CD14-positive monocyte (primary cell): ENCODE measurements around the gene C1orf74. TPM values are rescaled to one million over a fixed set of nuclear protein-coding genes. Genes with fewer than 3 reads are reported as not detected.

Experiments used
- DNase-seq, 3 donors: peaks; one replicate each; pipeline ENCODE4 v3.0.0-alpha.2; 2011 to 2022
- H2AFZ ChIP-seq: 2 replicates; pipeline ENCODE4 v1.6.0; 2012; ENCODE audit warnings: mild to moderate bottlenecking, low read depth, low read length, inconsistent platforms; ENCODE audit not compliant: insufficient read depth, poor library complexity, severe bottlenecking
- H3K27ac ChIP-seq, 2 donors: 1 replicate in 1 of 2; 2 replicates in 1 of 2; pipeline ENCODE4 v1.5.1; 2012 to 2013; ENCODE audit warnings: low read length in 2 of 2, control low read depth in 1 of 2, inconsistent platforms in 1 of 2, low read depth in 1 of 2, mild to moderate bottlenecking in 1 of 2
- H3K27me3 ChIP-seq, 2 donors: one replicate each; pipeline versions ENCODE4 v1.6.0 to v1.6.1; 2011 to 2013; ENCODE audit warnings: low read length in 2 of 2; ENCODE audit not compliant: control insufficient read depth in 2 of 2, insufficient read depth in 2 of 2
- H3K36me3 ChIP-seq, 2 donors: replicated peaks in 1 of 2; 1 replicate in 1 of 2; 2 replicates in 1 of 2; pipeline versions ENCODE4 v1.5.1 to v1.6.1; 2012 to 2013; ENCODE audit warnings: low read length in 2 of 2, control low read depth in 1 of 2, inconsistent platforms in 1 of 2, mild to moderate bottlenecking in 1 of 2; ENCODE audit not compliant: insufficient read depth in 2 of 2, control insufficient read depth in 1 of 2
- H3K4me1 ChIP-seq, 2 donors: 1 replicate in 1 of 2; 2 replicates in 1 of 2; pipeline versions ENCODE4 v1.5.1 to v1.6.1; 2012 to 2013; ENCODE audit warnings: low read length in 2 of 2, control low read depth in 1 of 2, inconsistent platforms in 1 of 2, mild to moderate bottlenecking in 1 of 2, moderate library complexity in 1 of 2; ENCODE audit not compliant: insufficient read depth in 2 of 2, control insufficient read depth in 1 of 2
- H3K4me2 ChIP-seq: replicated peaks from 2 replicates; pipeline ENCODE3; 2012; ENCODE audit warnings: low read length, moderate library complexity, mild to moderate bottlenecking; ENCODE audit not compliant: poor library complexity, severe bottlenecking; ENCODE audit errors: extremely low read depth
- H3K4me3 ChIP-seq, 3 experiments: fragments of 200-600 bp in 1 of 3; sonication (generic) in 1 of 3; replicated peaks in 1 of 3; 1 replicate in 2 of 3; 2 replicates in 1 of 3; pipeline ENCODE4 v1.5.1; 2011 to 2013; ENCODE audit warnings: low read length in 3 of 3, mild to moderate bottlenecking in 3 of 3, control low read depth in 2 of 3, low read depth in 2 of 3, inconsistent platforms in 1 of 3, moderate library complexity in 1 of 3
- H3K79me2 ChIP-seq: 2 replicates; pipeline ENCODE4 v1.6.0; 2012; ENCODE audit warnings: mild to moderate bottlenecking, control low read depth, inconsistent platforms, low read length, moderate library complexity; ENCODE audit not compliant: insufficient read depth
- H3K9ac ChIP-seq: 2 replicates; pipeline ENCODE4 v1.6.0; 2017; ENCODE audit warnings: low read length, mild to moderate bottlenecking; ENCODE audit not compliant: insufficient read depth, poor library complexity, severe bottlenecking
- H3K9me3 ChIP-seq, 2 donors: replicated peaks in 1 of 2; 1 replicate in 1 of 2; 2 replicates in 1 of 2; pipeline versions ENCODE4 v1.5.1 to v1.6.1; 2012 to 2013; ENCODE audit warnings: low read length in 2 of 2, control low read depth in 1 of 2; ENCODE audit not compliant: control insufficient read depth in 1 of 2, insufficient read depth in 1 of 2
- H4K20me1 ChIP-seq: 2 replicates; pipeline ENCODE4 v1.6.0; 2012; ENCODE audit warnings: mild to moderate bottlenecking, low read length, control low read depth, moderate library complexity; ENCODE audit not compliant: insufficient read depth
- H3K27ac Mint-ChIP-seq, 7 donors: one replicate each; pipeline ENCODE4 v1.8.0; 2020; ENCODE audit warnings: mild to moderate bottlenecking in 7 of 7, mixed read lengths in 7 of 7, moderate library complexity in 6 of 7, inconsistent platforms in 2 of 7
- H3K27me3 Mint-ChIP-seq, 3 donors: one replicate each; pipeline ENCODE4 v1.8.0; 2021 to 2022; ENCODE audit warnings: low read depth in 3 of 3, mild to moderate bottlenecking in 3 of 3, mixed read lengths in 3 of 3, moderate library complexity in 3 of 3, inconsistent platforms in 1 of 3
- H3K36me3 Mint-ChIP-seq, 2 donors: one replicate each; pipeline ENCODE4 v1.8.0; 2020; ENCODE audit warnings: mixed read lengths in 2 of 2, inconsistent platforms in 1 of 2, mild to moderate bottlenecking in 1 of 2
- H3K4me1 Mint-ChIP-seq: one replicate; pipeline ENCODE4 v1.8.0; 2020; ENCODE audit warnings: mild to moderate bottlenecking, mixed read lengths
- H3K4me3 Mint-ChIP-seq, 2 donors: one replicate each; pipeline ENCODE4 v1.8.0; 2020; ENCODE audit warnings: mild to moderate bottlenecking in 2 of 2, mixed read lengths in 2 of 2, moderate library complexity in 1 of 2
- H3K9me3 Mint-ChIP-seq, 7 donors: one replicate each; pipeline ENCODE4 v1.8.0; 2020 to 2022; ENCODE audit warnings: mixed read lengths in 7 of 7, mild to moderate bottlenecking in 6 of 7, moderate library complexity in 6 of 7, inconsistent platforms in 2 of 7
- whole genome bisulfite sequencing: methylation state at CpG from one replicate; pipeline ENCODE4 v1.1.5; 2013; ENCODE audit warnings: missing lambda C conversion rate; ENCODE audit not compliant: insufficient coverage; 5-methylcytosine and 5-hydroxymethylcytosine counted together
- intact Hi-C, 2 donors: fragments of 100-400 bp; cut with micrococcal nuclease; formaldehyde crosslinking; loops; one replicate each; pipeline versions ENCODE4 v1.15.0 to v1.15.1; 2023
- polyA plus RNA-seq, 3 donors: library from polyadenylated mRNA; depleted of rRNA in 1 of 3; unstranded in 2 of 3; stranded (reverse) in 1 of 3; fragments of 300-500 nt in 2 of 3; fragments of >200 nt in 1 of 3; fragmentation: Illumina TruSeq in 2 of 3; gene quantifications; 1 replicate in 2 of 3; 2 replicates in 1 of 3; pipeline ENCODE4 v1.2.3, GENCODE V29; 2012 to 2021
- TF ChIP-seq, protein P1 (sequence below): fragments of 200-600 bp; IDR thresholded peaks from one replicate; pipeline ENCODE4 v1.8.0; 2022; ENCODE audit warnings: antibody characterized with exemption, mild to moderate bottlenecking

C1orf74 gene
- polyA plus RNA-seq, 3 donors = 0.07 to 0.47 (median 0.19) TPM

DNA sequence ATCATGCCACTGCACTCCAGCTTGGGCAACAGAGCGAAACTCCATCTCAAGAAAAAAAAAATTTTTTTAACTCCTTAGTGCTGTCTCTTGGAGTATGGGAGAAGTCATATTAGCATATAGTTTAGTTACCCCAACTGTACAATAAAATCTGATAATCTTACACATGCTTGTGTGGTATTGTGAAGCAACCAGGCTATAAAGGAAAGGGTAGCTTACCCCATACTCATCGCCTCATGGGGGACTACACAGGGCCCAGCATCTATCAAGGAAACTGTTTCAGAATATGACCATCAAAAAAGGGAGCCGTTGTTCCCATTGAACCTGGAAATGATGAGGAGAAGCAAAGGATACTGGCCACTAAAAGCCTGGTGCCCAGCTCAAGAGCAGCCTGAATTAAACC is 31.5 kb downstream of the C1orf74 start:
- intact Hi-C loops = loop anchor here in 1 of 2 donors (2.0 kb wide), 1 partner anchor 16 kb away; no protein-coding TSS in a partner anchor
- peaks cover under 1 to 3% of the 10 kb centered on the region in 2 donors for H3K36me3 Mint-ChIP-seq
- peaks cover 81 to 85% of the 10 kb centered on the region in 2 donors for H3K4me1 ChIP-seq

DNA sequence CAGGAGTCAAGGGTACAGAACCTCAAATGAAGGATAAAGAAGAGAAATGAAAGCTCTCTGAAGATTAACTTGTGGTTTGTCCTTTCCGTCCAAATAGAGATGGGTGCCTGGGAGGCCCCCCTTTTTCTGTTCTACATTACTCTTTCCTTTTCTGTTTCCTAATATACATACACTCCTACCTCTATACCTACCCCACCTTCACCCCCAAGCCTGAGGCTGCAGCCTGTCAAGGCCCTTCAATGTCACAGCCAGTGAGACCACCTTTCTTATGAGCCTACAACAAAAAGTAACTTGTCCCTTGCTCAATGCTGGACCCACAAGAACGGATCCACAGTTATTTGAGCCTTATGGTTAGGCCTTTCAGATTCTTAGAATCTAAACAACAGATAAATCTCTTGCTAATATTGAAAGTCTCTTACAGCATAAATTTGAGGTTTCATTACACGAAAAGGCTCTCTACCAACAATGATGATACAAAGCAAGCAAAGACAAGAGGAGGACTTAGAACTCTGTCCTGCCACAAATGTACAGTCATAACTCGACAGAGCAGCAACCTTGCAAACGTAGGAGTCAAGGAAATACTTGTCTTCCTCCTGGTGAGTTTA is 32.6 kb downstream of the C1orf74 start:
- peaks cover 0 to 3% of the 10 kb centered on the region in 2 donors for H3K36me3 Mint-ChIP-seq
- H3K27ac ChIP-seq = peak overlapping the region; percentile 18 to 65
- H3K4me3 ChIP-seq = no peak overlapping the region
- no peak for DNase-seq
- WGBS = 10% methylated on average over 2 of the region's 5 CpGs
- no peaks in the 10 kb centered on the region for H3K36me3 ChIP-seq
- H3K4me1 ChIP-seq = peaks cover 79 to 82% of the 10 kb centered on the region in 2 donors
- H3K9ac ChIP-seq = no peak overlapping the region
- H4K20me1 ChIP-seq = no peaks in the 10 kb centered on the region
- peaks cover 8% of the 10 kb centered on the region for H3K79me2 ChIP-seq
- H3K27me3 ChIP-seq = no peaks in the 10 kb centered on the region
- H3K27me3 Mint-ChIP-seq = peaks cover 0 to 1% (median 0%) of the 10 kb centered on the region in 3 donors
- H2AFZ ChIP-seq = peak overlapping the region; percentile 18
- H3K4me2 ChIP-seq = peak overlapping the region; percentile 28
- peaks cover 69% of the 10 kb centered on the region for H3K4me1 Mint-ChIP-seq
- no peak overlapping the region for H3K4me3 Mint-ChIP-seq
- peak overlapping the region; percentile 30 to 94 (median 90) for H3K27ac Mint-ChIP-seq
- no peaks in the 10 kb centered on the region for H3K9me3 Mint-ChIP-seq
- intact Hi-C loops = loop anchor here in 1 of 2 donors (2.0 kb wide), 1 partner anchor 17 kb away; no protein-coding TSS in a partner anchor
- TF ChIP-seq, protein P1, sequence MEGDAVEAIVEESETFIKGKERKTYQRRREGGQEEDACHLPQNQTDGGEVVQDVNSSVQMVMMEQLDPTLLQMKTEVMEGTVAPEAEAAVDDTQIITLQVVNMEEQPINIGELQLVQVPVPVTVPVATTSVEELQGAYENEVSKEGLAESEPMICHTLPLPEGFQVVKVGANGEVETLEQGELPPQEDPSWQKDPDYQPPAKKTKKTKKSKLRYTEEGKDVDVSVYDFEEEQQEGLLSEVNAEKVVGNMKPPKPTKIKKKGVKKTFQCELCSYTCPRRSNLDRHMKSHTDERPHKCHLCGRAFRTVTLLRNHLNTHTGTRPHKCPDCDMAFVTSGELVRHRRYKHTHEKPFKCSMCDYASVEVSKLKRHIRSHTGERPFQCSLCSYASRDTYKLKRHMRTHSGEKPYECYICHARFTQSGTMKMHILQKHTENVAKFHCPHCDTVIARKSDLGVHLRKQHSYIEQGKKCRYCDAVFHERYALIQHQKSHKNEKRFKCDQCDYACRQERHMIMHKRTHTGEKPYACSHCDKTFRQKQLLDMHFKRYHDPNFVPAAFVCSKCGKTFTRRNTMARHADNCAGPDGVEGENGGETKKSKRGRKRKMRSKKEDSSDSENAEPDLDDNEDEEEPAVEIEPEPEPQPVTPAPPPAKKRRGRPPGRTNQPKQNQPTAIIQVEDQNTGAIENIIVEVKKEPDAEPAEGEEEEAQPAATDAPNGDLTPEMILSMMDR = no peak
- H3K9me3 ChIP-seq = no peaks in the 10 kb centered on the region

More for the DNA sequence above, 31.5 kb downstream of the C1orf74 start:
- Histone ChIP-seq H3K27me3 (no peaks in the 10 kb centered on the region), H2AFZ (no peak overlapping the region), H3K4me3 (no peak overlapping the region), H3K27ac (no peak overlapping the region), H3K9ac (no peak overlapping the region), H3K36me3 (no peaks in the 10 kb centered on the region), H3K79me2 (peaks cover 19% of the 10 kb centered on the region), H4K20me1 (peaks cover under 1% of the 10 kb centered on the region), H3K4me2 (no peak overlapping the region), H3K9me3 (no peaks in the 10 kb centered on the region)
- DNase-seq = no peak
- Mint-ChIP-seq H3K27me3 (peaks cover 0 to 1% (median 0%) of the 10 kb centered on the region in 3 donors), H3K4me1 (peaks cover 74% of the 10 kb centered on the region), H3K9me3 (no peaks in the 10 kb centered on the region), H3K27ac (peak overlapping the region in 3 of 7 donors; percentile 33 to 81 (median 54)), H3K4me3 (no peak overlapping the region)
- WGBS = no CpG with 5 or more reads among the region's 3 CpGs
- TF ChIP-seq, protein P1 = no peak
